Endothelial cell of umbilical vein (primary cell): ENCODE measurements around the gene XRN2. TPM values are rescaled to one million over a fixed set of nuclear protein-coding genes. Genes with fewer than 3 reads are reported as not detected.

ENCODE experiments used
- BruUV-seq: library from RNA; stranded (reverse); fragments of 400-500 nt; replicated peaks from 2 replicates; lab custom pipeline; 2021; lab: Mats Ljungman, UMichigan
- CTCF ChIA-PET: fragments of 300-600, 350-600 bp; sonication (Branson Sonifier 250); formaldehyde crosslinking; loops from one replicate; lab custom pipeline; 2021; ENCODE audit warnings: antibody characterized with exemption, inconsistent platforms; lab: Charles Lee
- POLR2A ChIA-PET: fragments of 300-600, 350-600 bp; sonication (Branson Sonifier 250); formaldehyde crosslinking; loops from one replicate; lab custom pipeline; 2021; ENCODE audit warnings: antibody characterized with exemption, inconsistent platforms; lab: Charles Lee
- DNase-seq: peaks from one replicate; pipeline ENCODE4 v3.0.0-alpha.2; 2011; ENCODE audit warnings: low read depth, low spot score
- FAIRE-seq: peaks from 2 replicates; lab custom pipeline; 2011; peaks lifted over from hg19 to GRCh38; lab: Jason Lieb, UNC
- H2AFZ ChIP-seq: 2 replicates; pipeline ENCODE4 v1.6.0; 2012; ENCODE audit warnings: low read depth, low read length, control low read depth, inconsistent platforms
- H3K27ac ChIP-seq: 2 replicates; pipeline ENCODE4 v1.5.1; 2011; ENCODE audit warnings: low read depth, mild to moderate bottlenecking, control low read depth, low read length, moderate library complexity; ENCODE audit not compliant: insufficient read depth
- H3K27me3 ChIP-seq, 2 experiments: 2 replicates each; pipeline versions ENCODE4 v1.6.0 to v1.6.1; 2011; ENCODE audit warnings: low read length in 2 of 2, mixed read lengths in 1 of 2; ENCODE audit not compliant: control insufficient read depth in 2 of 2, insufficient read depth in 2 of 2
- H3K36me3 ChIP-seq, 2 experiments: 2 replicates in 1 of 2; 3 replicates in 1 of 2; pipeline ENCODE4 v1.5.1; 2011; ENCODE audit warnings: low read length in 2 of 2, mild to moderate bottlenecking in 1 of 2, moderate library complexity in 1 of 2; ENCODE audit not compliant: control insufficient read depth in 2 of 2, insufficient read depth in 2 of 2; ENCODE audit errors: extremely low read depth in 1 of 2
- H3K4me1 ChIP-seq: 3 replicates; pipeline ENCODE4 v1.5.1; 2011; ENCODE audit warnings: mild to moderate bottlenecking, low read length; ENCODE audit not compliant: control insufficient read depth, insufficient read depth; ENCODE audit errors: extremely low read depth
- H3K4me2 ChIP-seq: 2 replicates; pipeline ENCODE4 v1.6.1; 2011; ENCODE audit warnings: low read length, control low read depth, mixed read lengths; ENCODE audit not compliant: insufficient read depth
- H3K4me3 ChIP-seq, 3 experiments: fragments of 200-600 bp in 1 of 3; sonication (generic), shearing (Covaris generic) in 1 of 3; replicated peaks in 1 of 3; 2 replicates each; pipeline ENCODE4 v1.5.1; 2011 to 2016; ENCODE audit warnings: control low read depth in 3 of 3, low read length in 3 of 3, mild to moderate bottlenecking in 2 of 3, inconsistent platforms in 1 of 3, low read depth in 1 of 3, moderate library complexity in 1 of 3; ENCODE audit not compliant: insufficient read depth in 1 of 3
- H3K79me2 ChIP-seq: 2 replicates; pipeline ENCODE4 v1.6.0; 2012; ENCODE audit warnings: low read length, inconsistent platforms; ENCODE audit not compliant: control insufficient read depth, insufficient read depth
- H3K9ac ChIP-seq: replicated peaks from 2 replicates; pipeline ENCODE3; 2011; ENCODE audit warnings: low read length, control low read depth; ENCODE audit not compliant: insufficient read depth; ENCODE audit errors: extremely low read depth
- H3K9me1 ChIP-seq: replicated peaks from 3 replicates; pipeline ENCODE4 v1.6.0; 2011; ENCODE audit warnings: mild to moderate bottlenecking, low read length; ENCODE audit not compliant: control insufficient read depth, insufficient read depth; ENCODE audit errors: extremely low read depth
- H3K9me3 ChIP-seq: replicated peaks from 2 replicates; pipeline ENCODE4 v1.5.1; 2012; ENCODE audit warnings: low read length, inconsistent platforms; ENCODE audit not compliant: control insufficient read depth, insufficient read depth
- H4K20me1 ChIP-seq: replicated peaks from 2 replicates; pipeline ENCODE3; 2011; ENCODE audit warnings: mild to moderate bottlenecking, low read length; ENCODE audit not compliant: control insufficient read depth, insufficient read depth; ENCODE audit errors: extremely low read depth
- FOS ChIP-seq: IDR thresholded peaks from 2 replicates; pipeline ENCODE4 v1.6.1; 2011; ENCODE audit warnings: mild to moderate bottlenecking, low read length, moderate library complexity, borderline replicate concordance; ENCODE audit not compliant: insufficient read depth
- GATA2 ChIP-seq: IDR thresholded peaks from 2 replicates; pipeline ENCODE4 v1.7.0; 2011; ENCODE audit warnings: low read depth, mild to moderate bottlenecking, moderate library complexity, mixed read lengths, low read length; ENCODE audit not compliant: insufficient read length, insufficient read depth
- JUN ChIP-seq: IDR thresholded peaks from 2 replicates; pipeline ENCODE4 v1.6.1; 2011; ENCODE audit warnings: borderline replicate concordance, low read depth; ENCODE audit not compliant: insufficient read length, insufficient read depth
- dilution Hi-C: fragments of 300-500 bp; cut with MboI; formaldehyde crosslinking; loops from one replicate; pipeline ENCODE4 v1.15.0; 2019; ENCODE audit warnings: low sequenced_read_pairs; ENCODE audit not compliant: extremely low pct_ligation_motif_present
- intact Hi-C: fragments of 100-400 bp; cut with micrococcal nuclease; formaldehyde crosslinking; loops from one replicate; pipeline ENCODE4 v1.10.0; 2022
- polyA plus RNA-seq, 4 experiments: library from polyadenylated mRNA; depleted of rRNA in 3 of 4; stranded (reverse) in 3 of 4; unstranded in 1 of 4; fragments of >200 nt; gene quantifications; 2 replicates each; pipeline versions ENCODE4 v1.2.1 to v1.2.3, GENCODE V29; 2011 to 2012; ENCODE audit warnings: missing spikeins in 1 of 4
- total RNA-seq: library from RNA; stranded (reverse); gene quantifications from 2 replicates; pipeline ENCODE4 v1.2.3, GENCODE V29; 2021
- TF ChIP-seq, protein P1 (sequence below), 2 donors: IDR thresholded peaks; 1 replicate in 1 of 2; 2 replicates in 1 of 2; pipeline ENCODE4 v1.5.1; 2011; ENCODE audit warnings: low read length in 2 of 2, mild to moderate bottlenecking in 2 of 2, moderate library complexity in 2 of 2, control low read depth in 1 of 2, inconsistent platforms in 1 of 2, low read depth in 1 of 2; ENCODE audit not compliant: insufficient read depth in 1 of 2; ENCODE audit errors: extremely low read depth in 1 of 2

Gene XRN2
- total and polyA plus RNA-seq, 2 donors (not counting 3 experiments of a cell fraction or from before 2014, with no cell fraction given), result 32.3 to 66.6 TPM

DNA sequence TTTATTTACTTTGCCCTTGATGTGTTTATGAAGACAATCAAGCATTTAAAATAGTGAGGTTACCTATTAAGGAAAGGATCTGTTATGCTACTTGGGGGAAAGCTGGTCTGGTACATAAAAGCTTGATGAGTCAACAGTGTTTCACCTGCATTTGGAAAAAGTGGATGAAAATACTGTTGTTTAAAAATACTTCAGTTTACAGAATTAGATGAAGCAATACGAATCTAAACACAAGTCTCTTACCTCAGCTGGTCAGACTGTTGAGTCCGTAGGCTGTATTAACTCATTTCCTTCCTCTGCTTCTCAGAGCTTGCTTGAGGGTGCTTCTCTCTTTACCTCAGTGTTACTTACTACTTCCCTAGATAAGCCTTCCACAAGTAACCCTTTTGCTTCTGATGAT is 58.1 kb downstream of the XRN2 start:
- H3K79me2 ChIP-seq, result peaks cover 4% of the 10 kb centered on the region
- H3K4me1 ChIP-seq, result peaks cover 21% of the 10 kb centered on the region
- ChIA-PET CTCF (interaction anchor here (0.9 to 1.5 kb wide), 5 partner anchors 8 to 39 kb away, joined by 3 to 6 read pairs (median 3); no protein-coding TSS in a partner anchor), POLR2A (no interaction called here)
- TF ChIP-seq, protein P1, sequence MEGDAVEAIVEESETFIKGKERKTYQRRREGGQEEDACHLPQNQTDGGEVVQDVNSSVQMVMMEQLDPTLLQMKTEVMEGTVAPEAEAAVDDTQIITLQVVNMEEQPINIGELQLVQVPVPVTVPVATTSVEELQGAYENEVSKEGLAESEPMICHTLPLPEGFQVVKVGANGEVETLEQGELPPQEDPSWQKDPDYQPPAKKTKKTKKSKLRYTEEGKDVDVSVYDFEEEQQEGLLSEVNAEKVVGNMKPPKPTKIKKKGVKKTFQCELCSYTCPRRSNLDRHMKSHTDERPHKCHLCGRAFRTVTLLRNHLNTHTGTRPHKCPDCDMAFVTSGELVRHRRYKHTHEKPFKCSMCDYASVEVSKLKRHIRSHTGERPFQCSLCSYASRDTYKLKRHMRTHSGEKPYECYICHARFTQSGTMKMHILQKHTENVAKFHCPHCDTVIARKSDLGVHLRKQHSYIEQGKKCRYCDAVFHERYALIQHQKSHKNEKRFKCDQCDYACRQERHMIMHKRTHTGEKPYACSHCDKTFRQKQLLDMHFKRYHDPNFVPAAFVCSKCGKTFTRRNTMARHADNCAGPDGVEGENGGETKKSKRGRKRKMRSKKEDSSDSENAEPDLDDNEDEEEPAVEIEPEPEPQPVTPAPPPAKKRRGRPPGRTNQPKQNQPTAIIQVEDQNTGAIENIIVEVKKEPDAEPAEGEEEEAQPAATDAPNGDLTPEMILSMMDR (IDR thresholded peaks at IDR 0.05; ENCODE audit: extremely low read depth in 1 of 2, insufficient read depth in 1 of 2, low read depth in 1 of 2, low read length in 2 of 2), result no peak
- TF ChIP-seq FOS, result no peak
- peak; percentile 12 for TF ChIP-seq GATA2
- TF ChIP-seq JUN, result peak; percentile 8
- BruUV-seq, result no TSS peak
- H3K27me3 ChIP-seq, result no peaks in the 10 kb centered on the region
- no peak overlapping the region for H3K9ac ChIP-seq
- intact Hi-C loops (no loop called here), dilution Hi-C loops (no loop called here)
- H4K20me1 ChIP-seq, result peaks cover 2% of the 10 kb centered on the region
- peak; percentile 76 for DNase-seq
- FAIRE-seq, result peak; percentile 62
- H3K36me3 ChIP-seq, result peaks cover 2 to 23% of the 10 kb centered on the region in 2 experiments
- no peaks in the 10 kb centered on the region for H3K9me3 ChIP-seq
- H2AFZ ChIP-seq, result no peak overlapping the region
- no peaks in the 10 kb centered on the region for H3K9me1 ChIP-seq
- peak overlapping the region; percentile 20 for H3K27ac ChIP-seq
- peak overlapping the region; percentile 52 for H3K4me2 ChIP-seq
- no peak overlapping the region for H3K4me3 ChIP-seq

DNA sequence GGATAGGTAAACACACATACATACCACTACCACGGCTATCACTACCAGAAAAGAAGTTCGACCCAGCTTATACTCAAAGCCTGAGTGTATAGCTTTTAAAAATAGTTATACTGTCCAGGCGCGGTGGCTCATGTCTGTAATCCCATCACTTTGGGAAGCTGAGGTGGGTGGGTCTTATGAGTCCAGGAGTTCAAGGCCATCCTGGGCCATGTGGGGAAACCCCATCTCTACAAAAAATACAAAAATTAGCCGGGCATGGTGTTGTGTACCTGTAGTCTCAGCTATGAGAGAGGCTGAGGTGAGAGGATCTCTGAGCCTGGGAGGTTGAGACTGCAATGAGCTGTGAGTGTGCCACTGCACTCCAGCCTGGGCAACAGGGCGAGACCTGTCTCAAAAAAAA is 61.3 kb downstream of the XRN2 start:
- H3K36me3 ChIP-seq, result peaks cover 0 to 24% of the 10 kb centered on the region in 2 experiments
- no TSS peak for BruUV-seq
- H3K9ac ChIP-seq, result no peak overlapping the region
- H3K4me1 ChIP-seq, result peaks cover 21% of the 10 kb centered on the region
- H3K27me3 ChIP-seq, result no peaks in the 10 kb centered on the region
- H3K27ac ChIP-seq, result no peak overlapping the region
- H3K4me2 ChIP-seq, result no peak overlapping the region
- no peaks in the 10 kb centered on the region for H3K9me3 ChIP-seq
- no peaks in the 10 kb centered on the region for H3K9me1 ChIP-seq
- TF ChIP-seq, protein P1 (IDR thresholded peaks at IDR 0.05; ENCODE audit: extremely low read depth in 1 of 2, insufficient read depth in 1 of 2, low read depth in 1 of 2, low read length in 2 of 2), result no peak
- dilution Hi-C loops, result no loop called here
- CTCF ChIA-PET, result interaction anchor here (1.1 to 1.7 kb wide), 2 partner anchors 11 to 129 kb away, joined by 4 read pairs; no protein-coding TSS in a partner anchor
- H2AFZ ChIP-seq, result no peak overlapping the region
- no peak overlapping the region for H3K4me3 ChIP-seq
- H4K20me1 ChIP-seq, result peaks cover 2% of the 10 kb centered on the region
- POLR2A ChIA-PET, result no interaction called here
- FAIRE-seq (no peak), DNase-seq (no peak)
- intact Hi-C loops, result no loop called here
- H3K79me2 ChIP-seq, result peaks cover 4% of the 10 kb centered on the region
